HT1080 (cell line): ENCODE data around the gene HKDC1. TPM values are rescaled to one million over a fixed set of nuclear protein-coding genes. Genes with fewer than 3 reads are reported as not detected.
"Not testable (repeated sequence)": the region's sequence is repeated elsewhere in the genome, so short reads cannot be mapped to it uniquely, and the experiment has no call there.

Experiments used
- DNase-seq: peaks from one replicate; pipeline ENCODE4 v3.0.0-alpha.2; 2015; ENCODE audit warnings: low read depth
- total RNA-seq: library from RNA; depleted of rRNA; stranded (reverse); fragments of >200 nt; shearing (Covaris generic); gene quantifications from 2 replicates; pipeline ENCODE4 v1.2.3, GENCODE V29; 2014

The HKDC1 gene
- total RNA-seq, 1 experiment from 2014 or later: 1.7 TPM

- no peak for DNase-seq
Observed at GRCh38 chr10:69275444-69275843, 55.3 kb downstream of the HKDC1 start.

GRCh38 chr10:69276503-69276902, 56.4 kb downstream of the HKDC1 start:
- DNase-seq: no peak

DNA sequence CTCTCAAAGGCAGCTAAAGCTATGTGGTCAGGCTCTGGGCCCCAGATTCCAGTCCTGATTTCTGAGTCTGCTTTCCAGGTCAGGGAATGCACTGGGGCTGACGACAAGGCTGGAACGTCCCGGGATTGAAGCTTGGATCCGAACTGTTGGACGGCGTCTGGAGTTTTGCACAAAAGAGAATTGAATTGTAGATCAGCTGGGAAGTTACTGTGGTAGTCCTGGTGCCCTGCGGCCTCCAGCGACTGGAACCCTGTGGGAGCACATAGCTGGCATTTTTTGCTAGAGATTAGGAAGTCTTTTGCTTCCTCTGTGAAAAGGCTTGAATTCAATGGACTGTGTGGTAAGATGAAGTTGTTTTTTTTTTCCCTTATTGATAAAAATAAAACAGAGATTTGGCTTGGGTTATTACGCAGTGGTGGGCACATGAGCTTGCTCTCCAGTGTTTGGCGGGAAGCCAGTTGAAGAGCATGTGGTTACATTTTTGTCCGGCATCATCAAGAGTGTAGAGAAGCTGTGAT, 58.4 kb downstream of the HKDC1 start, which contains the start of gene HK1:
Gene HK1, plus strand, starts transcription at position 51 of the 518 bp plus-strand sequence.
- DNase-seq: no peak

DNA sequence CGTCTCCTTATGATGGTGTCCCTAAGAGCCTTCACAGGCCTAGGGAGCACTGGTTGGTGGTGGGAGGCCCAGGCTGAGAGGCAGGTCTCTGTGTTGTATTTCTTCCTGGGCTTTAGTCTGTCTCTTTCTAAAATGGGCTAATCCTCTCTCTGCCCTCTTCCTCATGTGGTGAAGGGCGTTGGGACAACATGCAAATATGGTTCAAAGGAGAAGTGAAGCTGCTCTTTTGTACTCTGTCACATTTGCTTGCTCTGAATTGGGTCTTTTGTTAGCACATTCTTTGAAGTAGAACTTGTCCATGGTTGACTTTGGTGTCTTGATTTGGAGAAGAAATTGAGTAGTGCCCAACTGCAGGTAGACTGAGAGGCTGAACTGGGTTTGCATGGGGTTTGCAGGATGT, 59.0 kb downstream of the HKDC1 start:
- DNase-seq: no peak

DNA sequence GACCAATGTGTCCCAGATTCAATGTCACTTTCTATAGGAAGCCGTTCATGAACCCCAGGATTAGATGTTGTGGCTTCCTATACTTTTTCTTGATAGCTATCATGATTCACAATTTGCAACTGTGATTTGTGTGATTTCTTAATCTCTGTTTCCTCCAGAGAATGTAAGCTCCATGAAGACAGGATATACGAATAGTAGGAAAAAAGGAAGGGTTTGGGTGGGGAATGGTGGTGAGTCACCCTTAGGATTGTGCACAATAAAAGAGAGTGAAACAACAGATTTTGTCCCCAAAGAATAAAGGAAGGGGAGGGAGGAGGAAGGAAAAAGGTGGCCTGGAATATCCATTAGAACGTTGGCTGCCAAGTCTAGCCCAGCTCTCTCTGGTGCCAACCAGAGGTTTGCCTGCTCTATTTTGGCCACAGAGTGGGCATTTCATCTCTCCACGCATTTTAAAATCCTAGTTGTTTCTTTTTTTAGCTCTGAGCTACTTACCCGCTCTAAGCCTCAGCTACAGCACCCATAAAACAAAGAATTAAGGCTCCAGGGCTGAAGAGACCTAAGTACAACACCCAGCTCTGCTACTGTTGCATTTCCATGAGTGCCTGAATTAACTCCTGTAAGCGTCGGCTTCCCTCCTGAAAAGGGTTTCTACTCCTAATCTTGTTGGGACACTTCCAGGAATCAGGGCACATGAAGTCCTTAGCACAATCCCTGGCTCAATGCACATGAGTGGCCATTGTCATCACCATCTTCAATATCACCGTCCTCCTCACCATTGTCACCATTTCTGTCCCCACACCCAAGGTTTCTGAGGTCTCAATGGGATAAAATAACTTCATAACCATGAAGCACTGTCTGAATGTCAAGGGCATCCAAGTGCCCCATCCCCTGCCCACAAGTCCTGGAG, 61.6 kb downstream of the HKDC1 start:
- DNase-seq: no peak

DNA sequence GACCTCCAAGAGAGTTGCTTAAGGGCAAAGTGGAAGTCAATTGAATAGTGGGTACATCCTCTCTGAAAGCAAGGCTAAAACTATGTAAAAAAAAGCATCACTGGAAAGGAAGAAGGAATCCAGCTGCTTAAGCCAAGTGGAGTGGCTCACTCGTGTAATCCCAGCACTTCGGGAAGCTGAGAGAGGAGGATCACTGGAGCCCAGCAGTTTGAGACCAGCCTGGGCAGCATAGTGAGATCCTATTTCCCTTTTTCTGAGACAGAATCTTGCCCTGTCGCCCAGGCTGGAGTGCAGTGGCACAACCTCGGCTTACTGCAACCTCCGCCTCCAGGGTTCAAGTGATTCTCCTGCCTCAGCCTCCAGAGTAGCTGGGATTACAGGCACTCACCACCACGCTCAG, 64.3 kb downstream of the HKDC1 start:
- DNase-seq: not testable (repeated sequence)

- DNase-seq: no peak
Observed at GRCh38 chr10:69285699-69286098, 65.6 kb downstream of the HKDC1 start.

- no peak for DNase-seq
Observed at GRCh38 chr10:69287181-69287580, 67.0 kb downstream of the HKDC1 start.

- DNase-seq: no peak
Observed at GRCh38 chr10:69290993-69291392, 70.9 kb downstream of the HKDC1 start.

GRCh38 chr10:69292459-69292858, 72.3 kb downstream of the HKDC1 start:
- DNase-seq: no peak

DNA sequence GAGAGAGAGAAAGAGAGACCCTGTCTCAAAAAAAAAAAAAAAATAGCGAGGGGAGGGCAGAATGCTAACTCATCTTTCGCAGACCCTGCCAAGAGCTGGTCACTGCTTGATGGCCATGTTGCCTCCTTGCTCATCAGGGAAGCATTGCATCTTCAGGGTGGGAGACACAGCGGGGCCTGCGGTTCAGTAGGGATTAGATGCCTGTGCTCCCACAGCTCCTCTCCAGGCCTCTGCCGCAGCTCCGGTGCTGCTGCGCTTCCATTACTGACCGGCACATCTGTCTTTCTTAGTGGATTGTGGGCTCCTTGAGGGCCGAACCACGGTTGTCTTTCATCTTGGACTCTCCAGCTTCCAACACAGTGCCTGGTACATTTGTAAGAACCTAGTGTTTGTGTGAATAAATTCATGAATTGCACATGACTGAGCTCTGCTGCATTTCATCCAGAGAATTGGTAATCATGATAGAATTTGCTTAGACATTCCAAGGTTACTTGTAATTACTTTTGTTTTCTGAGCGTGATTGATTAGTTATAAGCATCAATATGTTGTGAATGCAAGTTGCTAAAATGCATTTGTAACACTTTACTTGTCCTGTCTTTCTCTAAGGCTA, 75.0 kb downstream of the HKDC1 start:
- no peak for DNase-seq

DNA sequence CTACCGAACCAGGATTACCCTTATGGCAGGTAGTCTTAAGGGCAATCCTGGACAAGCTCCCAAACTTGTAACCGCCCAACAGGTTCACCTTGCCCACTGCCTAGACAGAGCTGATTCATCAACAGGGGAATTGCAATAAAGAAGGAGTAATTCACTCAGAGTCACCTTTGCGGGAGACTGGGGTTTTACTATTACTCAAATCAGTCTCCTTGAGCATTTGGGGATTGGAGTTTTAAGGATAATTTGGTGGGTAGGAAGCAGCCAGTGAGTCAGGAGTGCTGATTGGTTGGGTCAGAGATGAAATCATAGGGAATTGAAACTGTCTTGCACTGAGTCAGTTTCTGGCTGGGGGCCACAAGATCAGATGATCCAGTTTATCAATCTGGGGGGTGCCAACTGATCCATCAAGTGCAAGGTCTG, 83.5 kb downstream of the HKDC1 start:
- peak; percentile 64 for DNase-seq

DNA sequence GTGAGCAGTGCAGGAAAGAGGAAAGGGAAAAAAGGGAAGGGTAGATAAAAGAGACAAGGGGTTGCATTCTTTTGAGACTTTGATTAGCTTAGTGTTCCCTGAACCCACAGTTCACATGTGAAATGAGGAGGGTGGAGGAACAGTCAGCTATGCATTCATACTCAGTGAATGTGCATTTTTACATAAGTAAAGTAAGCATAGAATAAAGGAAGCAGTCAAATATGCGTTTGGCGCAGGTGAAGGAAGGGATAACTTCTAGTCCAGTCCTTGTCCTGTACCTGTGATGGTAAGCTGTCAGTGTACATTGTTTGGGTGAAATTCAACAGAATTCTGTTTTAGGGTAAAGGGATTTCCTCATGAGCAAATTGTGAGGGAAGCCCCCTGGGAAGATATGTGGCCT, 86.3 kb downstream of the HKDC1 start:
- DNase-seq: no peak

- DNase-seq: no peak
Observed at GRCh38 chr10:69307434-69307833, 87.3 kb downstream of the HKDC1 start.

DNA sequence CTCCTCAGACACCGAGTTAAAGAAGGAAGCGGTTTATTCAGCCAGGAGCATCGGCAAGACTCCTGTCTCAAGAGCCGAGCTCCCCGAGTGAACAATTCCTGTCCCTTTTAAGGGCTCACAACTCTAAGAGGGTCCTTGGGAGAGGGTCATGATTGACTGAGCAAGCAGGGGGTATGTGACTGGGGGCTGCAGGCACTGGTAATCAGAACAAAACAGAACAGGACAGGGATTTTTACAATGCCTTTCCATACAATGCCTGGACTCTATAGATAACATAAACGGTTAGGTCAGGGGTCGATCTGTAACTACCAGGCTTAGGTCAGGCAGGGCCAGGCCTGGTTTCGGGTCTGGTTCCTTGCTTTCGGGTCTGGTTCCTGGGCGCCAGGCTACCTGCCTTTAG, 88.2 kb downstream of the HKDC1 start:
- not testable (repeated sequence) for DNase-seq

GRCh38 chr10:69311309-69311708, 91.2 kb downstream of the HKDC1 start:
- DNase-seq: no peak

DNA sequence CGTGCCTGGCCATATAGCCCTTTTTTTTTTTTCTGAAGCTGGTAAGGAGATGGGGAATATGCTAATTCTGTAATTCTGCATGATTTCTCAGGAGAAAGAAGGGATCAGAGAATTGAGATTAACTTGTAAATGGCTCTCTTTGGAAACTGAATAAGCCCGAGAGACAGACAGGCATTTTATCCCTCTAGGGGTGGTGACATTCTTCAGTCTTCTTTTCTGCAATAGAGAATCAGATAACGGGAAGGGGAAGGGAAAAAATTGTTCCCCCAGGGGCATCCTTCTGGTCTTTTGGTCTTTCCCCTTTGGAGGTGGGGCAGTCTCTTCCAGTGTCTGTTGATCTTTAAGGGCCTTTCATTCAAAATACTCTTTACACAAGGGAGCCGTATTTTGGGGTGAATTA, 92.4 kb downstream of the HKDC1 start:
- DNase-seq: no peak

DNA sequence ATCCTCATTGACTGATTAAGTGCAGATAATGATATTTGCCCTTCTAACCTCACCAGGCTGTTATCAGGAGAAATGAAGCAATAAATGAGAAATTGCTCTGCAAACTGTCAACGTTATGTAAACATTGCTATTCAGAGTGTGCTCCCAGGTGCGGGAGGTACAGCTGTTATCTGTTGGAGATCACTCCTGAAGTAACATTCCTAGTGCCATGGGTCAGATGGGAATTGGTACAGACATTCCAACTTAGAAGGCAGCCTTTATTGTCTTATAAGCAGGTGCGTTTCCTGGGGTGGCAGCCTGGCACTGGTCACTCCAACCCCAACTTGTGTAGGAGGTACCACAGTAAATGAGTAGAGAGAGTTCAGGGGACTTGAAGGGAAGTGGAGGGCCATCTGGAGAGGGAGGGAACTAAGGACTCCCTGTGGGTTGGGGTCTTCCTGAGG, 95.0 kb downstream of the HKDC1 start:
- no peak for DNase-seq

GRCh38 chr10:69315610-69316312, 95.6 kb downstream of the HKDC1 start:
- DNase-seq: no peak

- peak; percentile 80 for DNase-seq
Observed at GRCh38 chr10:69316313-69317059, 96.4 kb downstream of the HKDC1 start.
